SK-N-SH (cell line): Measurements from ENCODE around the gene SLC8A1. TPM values are rescaled to one million over a fixed set of nuclear protein-coding genes. Genes with fewer than 3 reads are reported as not detected.

Experiments
- CTCF ChIA-PET: fragments of 300-600, 350-600 bp; formaldehyde crosslinking; extraction: SDS; loops from one replicate; lab custom pipeline; 2021; lab: Yijun Ruan, JAX
- POLR2A ChIA-PET: fragments of 350-600 bp; sonication (Branson Sonifier 250); formaldehyde crosslinking; extraction: SDS; loops from one replicate; lab custom pipeline; 2020; ENCODE audit warnings: antibody characterized with exemption, inconsistent platforms; lab: Yijun Ruan, JAX
- DNase-seq: peaks from one replicate; pipeline ENCODE4 v3.0.0; 2012
- H2AFZ ChIP-seq: fragments of 200-600 bp; sonication (generic); 2 replicates; pipeline ENCODE4 v1.8.1; 2016; ENCODE audit warnings: antibody characterized with exemption, mild to moderate bottlenecking, low read depth
- H3F3A ChIP-seq: fragments of 200-600 bp; sonication (generic); replicated peaks from 2 replicates; pipeline ENCODE3; 2016; ENCODE audit warnings: antibody characterized with exemption, mild to moderate bottlenecking; ENCODE audit not compliant: insufficient read depth
- H3K27ac ChIP-seq, 2 experiments: fragments of 200-500 bp in 1 of 2; fragments of 200-600 bp in 1 of 2; sonication (Bioruptor generic) in 1 of 2; sonication (generic), shearing (Covaris generic) in 1 of 2; 2 replicates each; pipeline versions ENCODE4 v1.5.1 to v1.6.1; 2014 to 2016; ENCODE audit warnings: low read depth in 2 of 2, inconsistent platforms in 1 of 2, low read length in 1 of 2, mild to moderate bottlenecking in 1 of 2, mixed read lengths in 1 of 2
- H3K27me3 ChIP-seq: fragments of 200-600 bp; sonication (generic), shearing (Covaris generic); 2 replicates; pipeline ENCODE4 v1.6.1; 2016; ENCODE audit warnings: mixed run types; ENCODE audit not compliant: insufficient read depth
- H3K36me3 ChIP-seq, 2 experiments: fragments of 200-500 bp in 1 of 2; fragments of 200-600 bp in 1 of 2; sonication (Bioruptor generic) in 1 of 2; sonication (generic) in 1 of 2; replicated peaks in 1 of 2; 2 replicates each; pipeline versions ENCODE3 to v1.5.1; 2014 to 2016; ENCODE audit warnings: low read length in 1 of 2, mild to moderate bottlenecking in 1 of 2; ENCODE audit not compliant: insufficient read depth in 2 of 2, control insufficient read depth in 1 of 2
- H3K4me1 ChIP-seq, 2 experiments: fragments of 200-500 bp in 1 of 2; fragments of 200-600 bp in 1 of 2; sonication (Bioruptor generic) in 1 of 2; sonication (generic), shearing (Covaris generic) in 1 of 2; 2 replicates each; pipeline versions ENCODE4 v1.5.1 to v1.6.1; 2014 to 2016; ENCODE audit warnings: low read depth in 1 of 2, low read length in 1 of 2, mixed run types in 1 of 2; ENCODE audit not compliant: insufficient read depth in 2 of 2, control insufficient read depth in 1 of 2
- H3K4me2 ChIP-seq: fragments of 200-600 bp; sonication (generic), shearing (Covaris generic); 2 replicates; pipeline ENCODE4 v1.6.1; 2017; ENCODE audit warnings: mixed run types
- H3K4me3 ChIP-seq, 2 experiments: fragments of 200-500 bp in 1 of 2; fragments of 200-600 bp in 1 of 2; sonication (Bioruptor generic) in 1 of 2; sonication (generic), shearing (Covaris generic) in 1 of 2; 2 replicates each; pipeline versions ENCODE4 v1.5.1 to v1.8.1; 2014 to 2016; ENCODE audit warnings: low read depth in 2 of 2, inconsistent platforms in 1 of 2, low read length in 1 of 2, mild to moderate bottlenecking in 1 of 2, mixed read lengths in 1 of 2, moderate library complexity in 1 of 2
- H3K79me2 ChIP-seq: fragments of 200-600 bp; sonication (generic); 2 replicates; pipeline ENCODE4 v1.8.1; 2017; ENCODE audit warnings: mild to moderate bottlenecking; ENCODE audit not compliant: insufficient read depth
- H3K9ac ChIP-seq: fragments of 200-600 bp; sonication (generic); 2 replicates; pipeline ENCODE4 v1.6.1; 2017; ENCODE audit warnings: mixed run types
- H3K9me2 ChIP-seq: fragments of 200-600 bp; sonication (generic); 2 replicates; pipeline ENCODE4 v1.6.1; 2017; ENCODE audit warnings: mixed run types
- H3K9me3 ChIP-seq: fragments of 200-600 bp; sonication (generic); 2 replicates; pipeline ENCODE4 v1.6.1; 2017; ENCODE audit warnings: mixed run types, mild to moderate bottlenecking, moderate library complexity
- H4K20me1 ChIP-seq: fragments of 200-600 bp; sonication (generic); 2 replicates; pipeline ENCODE4 v1.6.1; 2017; ENCODE audit warnings: mild to moderate bottlenecking, mixed run types; ENCODE audit not compliant: insufficient read depth
- CHD2 ChIP-seq: fragments of 150-350 bp; IDR thresholded peaks from 2 replicates; pipeline ENCODE4 v1.6.1; 2018; ENCODE audit warnings: low read length; ENCODE audit not compliant: partially characterized antibody
- CTCF ChIP-seq: fragments of 200-600 bp; sonication (generic); IDR thresholded peaks from 2 replicates; pipeline ENCODE4 v1.6.1; 2017; ENCODE audit warnings: antibody characterized with exemption, mild to moderate bottlenecking, moderate library complexity
- ELF1 ChIP-seq: IDR thresholded peaks from 2 replicates; pipeline ENCODE4 v1.4.0; 2012
- EP300 ChIP-seq, 2 experiments: IDR thresholded peaks; 2 replicates each; pipeline versions ENCODE4 v1.4.0 to v1.6.1; 2012; ENCODE audit warnings: borderline replicate concordance in 1 of 2, low read depth in 1 of 2, low read length in 1 of 2
- FOSL2 ChIP-seq: IDR thresholded peaks from 2 replicates; pipeline ENCODE4 v1.4.0; 2012; ENCODE audit warnings: low read depth, mild to moderate bottlenecking, moderate library complexity, borderline replicate concordance
- FOXJ3 ChIP-seq: sonication (generic); formaldehyde crosslinking; IDR thresholded peaks from 2 replicates; pipeline ENCODE4 v1.5.1; 2020; ENCODE audit warnings: mild to moderate bottlenecking, missing genetic modification reagents
- GABPA ChIP-seq: IDR thresholded peaks from 2 replicates; pipeline ENCODE4 v1.4.0; 2012; ENCODE audit warnings: low read depth, mild to moderate bottlenecking
- GATA2 ChIP-seq: sonication (generic); formaldehyde crosslinking; IDR thresholded peaks from 2 replicates; pipeline ENCODE4 v1.5.0; 2020; ENCODE audit warnings: mild to moderate bottlenecking, missing genetic modification reagents
- JUND ChIP-seq: IDR thresholded peaks from 2 replicates; pipeline ENCODE4 v1.4.0; 2012
- MAX ChIP-seq: IDR thresholded peaks from 2 replicates; pipeline ENCODE4 v1.4.0; 2012; ENCODE audit warnings: low read depth
- MXI1 ChIP-seq: IDR thresholded peaks from 2 replicates; pipeline ENCODE4 v1.6.1; 2012; ENCODE audit warnings: mild to moderate bottlenecking, low read depth, low read length, improper control_type of control experiment
- PBX3 ChIP-seq: IDR thresholded peaks from 2 replicates; pipeline ENCODE4; 2012
- POLR2AphosphoS5 ChIP-seq: IDR thresholded peaks from 2 replicates; pipeline ENCODE4 v1.6.1; 2012; ENCODE audit warnings: low read depth, low read length
- RCOR1 ChIP-seq: fragments of 150-350 bp; IDR thresholded peaks from 2 replicates; pipeline ENCODE4 v1.6.1; 2017; ENCODE audit warnings: antibody characterized with exemption, low read length
- RXRA ChIP-seq: IDR thresholded peaks from 2 replicates; pipeline ENCODE4 v1.4.0; 2012; ENCODE audit warnings: low read depth, mild to moderate bottlenecking, borderline replicate concordance
- SIN3A ChIP-seq: IDR thresholded peaks from 2 replicates; pipeline ENCODE4 v1.6.1; 2012; ENCODE audit warnings: low read depth, mild to moderate bottlenecking, low read length, moderate library complexity, borderline replicate concordance
- SMC3 ChIP-seq: IDR thresholded peaks from 2 replicates; pipeline ENCODE4 v1.6.1; 2012; ENCODE audit warnings: low read depth, low read length, improper control_type of control experiment
- TEAD4 ChIP-seq: IDR thresholded peaks from 2 replicates; pipeline ENCODE4 v1.4.0; 2012; ENCODE audit warnings: mild to moderate bottlenecking, borderline replicate concordance; ENCODE audit not compliant: insufficient read depth
- USF1 ChIP-seq: IDR thresholded peaks from 2 replicates; pipeline ENCODE4 v1.4.0; 2012; ENCODE audit warnings: low read depth, borderline replicate concordance
- YY1 ChIP-seq: IDR thresholded peaks from 2 replicates; pipeline ENCODE4 v1.4.0; 2012; ENCODE audit warnings: low read depth, mild to moderate bottlenecking
- WGBS: methylation state at CpG from one replicate; pipeline ENCODE4 v1.1.6; 2017; ENCODE audit warnings: low lambda C conversion rate; 5-methylcytosine and 5-hydroxymethylcytosine counted together
- polyA plus RNA-seq, 3 experiments: library from polyadenylated mRNA; depleted of rRNA; stranded (reverse); fragments of >200 nt; gene quantifications; 2 replicates each; pipeline ENCODE4 v1.2.3, GENCODE V29; 2012

SLC8A1 gene
- polyA plus RNA-seq, 1 of the 3 experiments (the other 2 are of a cell fraction): 3.2 TPM

GRCh38 chr2:40113997-40114396, 337.9 kb downstream of the SLC8A1 start:
- Histone ChIP-seq H3K4me1 (peaks cover 2 to 9% of the 10 kb centered on the region in 2 experiments; a peak in 1 of 4 replicates), H3K9ac (no peak overlapping the region), H3K27ac (peak overlapping the region in 1 of 2 experiments; percentile 46; a peak in 2 of 4 replicates), H3F3A (peaks cover 17% of the 10 kb centered on the region), H3K36me3 (no peaks in the 10 kb centered on the region), H4K20me1 (no peaks in the 10 kb centered on the region), H3K27me3 (no peaks in the 10 kb centered on the region), H3K4me2 (no peak overlapping the region)
- CTCF ChIA-PET: interaction anchor here (1.1 to 1.2 kb wide), 2 partner anchors 17 to 19 kb away, joined by 3 read pairs; no protein-coding TSS in a partner anchor
- no peak for DNase-seq
- TF ChIP-seq CTCF (no peak), GATA2 (CRISPR knock-in tag) (no peak), POLR2AphosphoS5 (no peak), FOXJ3 (CRISPR knock-in tag) (no peak), JUND (no peak), EP300 (IDR thresholded peaks at IDR 0.05; ENCODE audit: borderline replicate concordance in 1 of 2, low read depth in 1 of 2, low read length in 1 of 2) (no peak), RXRA (no peak), TEAD4 (no peak), ELF1 (no peak), YY1 (no peak), GABPA (no peak)
- TF ChIP-seq, all 33 proteins: peak for 0
- no peak overlapping the region for H2AFZ ChIP-seq
- H3K79me2 ChIP-seq: no peaks in the 10 kb centered on the region
- H3K4me3 ChIP-seq: no peak overlapping the region
- H3K9me2 ChIP-seq: no peaks in the 10 kb centered on the region
- H3K9me3 ChIP-seq: no peaks in the 10 kb centered on the region
- WGBS: 88% methylated on average over 4 of the region's 4 CpGs
- POLR2A ChIA-PET: no interaction called here

- Histone ChIP-seq H3K4me1 (peaks cover 2 to 9% of the 10 kb centered on the region in 2 experiments; a peak in 1 of 4 replicates), H4K20me1 (no peaks in the 10 kb centered on the region), H3K27ac (peak overlapping the region; percentile 39 to 46; a peak in 3 of 4 replicates), H3F3A (peaks cover 17% of the 10 kb centered on the region), H3K36me3 (no peaks in the 10 kb centered on the region), H3K9me3 (no peaks in the 10 kb centered on the region), H3K9ac (no peak overlapping the region), H3K9me2 (no peaks in the 10 kb centered on the region), H3K27me3 (no peaks in the 10 kb centered on the region), H3K79me2 (no peaks in the 10 kb centered on the region), H3K4me3 (no peak overlapping the region), H2AFZ (no peak overlapping the region), H3K4me2 (no peak overlapping the region)
- CTCF ChIA-PET: no interaction called here
- POLR2A ChIA-PET: no interaction called here
- no peak for DNase-seq
- WGBS: 49% methylated on average over 4 of the region's 4 CpGs
- TF ChIP-seq SIN3A: no peak
- TF ChIP-seq RCOR1: no peak
- TF ChIP-seq FOSL2: no peak; the same call in 1 of the 2 replicates
- TF ChIP-seq TEAD4: 0 out of 2 replicates have a peak, but pooled peaks have one; percentile 33
- no peak for TF ChIP-seq FOXJ3 (CRISPR knock-in tag)
- TF ChIP-seq EP300 (IDR thresholded peaks at IDR 0.05; ENCODE audit: borderline replicate concordance in 1 of 2, low read depth in 1 of 2, low read length in 1 of 2): peak; percentile 50 to 67; a peak in 2 of 4 replicates
- TF ChIP-seq JUND: peak; percentile 40; the same call in 1 of the 2 replicates
- TF ChIP-seq SMC3: no peak
- TF ChIP-seq ELF1: no peak
- TF ChIP-seq MXI1: no peak
- peak; percentile 80 for TF ChIP-seq PBX3
- TF ChIP-seq CHD2: no peak
- no peak for TF ChIP-seq GABPA
- no peak for TF ChIP-seq USF1
- no peak for TF ChIP-seq MAX
Measured at GRCh38 chr2:40113272-40113968, 338.5 kb downstream of the SLC8A1 start.
